GM12878 (cell line): ENCODE data around the gene XAB2. TPM values are rescaled to one million over a fixed set of nuclear protein-coding genes. Genes with fewer than 3 reads are reported as not detected.

Source experiments
- ATAC-seq: fragments of 200-7000 bp; cut with Tn5 transposase; 3 replicates; pipeline ENCODE4 v1.9.1; 2020; ENCODE audit warnings: mild to moderate bottlenecking, moderate library complexity
- Bru-seq: library from RNA; stranded (reverse); fragments of 400-500 nt; gene quantifications from one replicate; lab custom pipeline; 2021; lab: Mats Ljungman, UMichigan
- BruChase-seq, 2 experiments: library from RNA; stranded (reverse); fragments of 400-500 nt; gene quantifications; one replicate each; lab custom pipeline; 2021; lab: Mats Ljungman, UMichigan
- BruUV-seq: library from RNA; stranded (reverse); fragments of 400-500 nt; replicated peaks from 2 replicates; lab custom pipeline; 2021; lab: Mats Ljungman, UMichigan
- CTCF ChIA-PET: fragments of 300-600 bp; sonication (Branson Sonifier 250); formaldehyde crosslinking; extraction: SDS; loops from one replicate; lab custom pipeline; 2021; ENCODE audit warnings: inconsistent platforms; lab: Yijun Ruan, JAX
- POLR2A ChIA-PET: fragments of 350-600 bp; formaldehyde crosslinking; extraction: SDS; loops from one replicate; lab custom pipeline; 2021; ENCODE audit warnings: inconsistent platforms; lab: Charles Lee
- RAD21 ChIA-PET: fragments of 300-600 bp; sonication (Branson Sonifier 250); formaldehyde crosslinking; loops from one replicate; lab custom pipeline; 2023; ENCODE audit warnings: antibody characterized with exemption; ENCODE audit not compliant: unreplicated experiment; lab: Charles Lee
- SMC1A ChIA-PET: fragments of 300-600 bp; sonication (Branson Sonifier 250); formaldehyde crosslinking; loops from one replicate; lab custom pipeline; 2023; ENCODE audit not compliant: unreplicated experiment, uncharacterized antibody; lab: Charles Lee
- DNase-seq: peaks from one replicate; pipeline ENCODE4 v3.0.0-alpha.2; 2011; ENCODE audit warnings: low read depth, low spot score
- FAIRE-seq: peaks from 3 replicates; lab custom pipeline; 2011; peaks lifted over from hg19 to GRCh38; lab: Jason Lieb, UNC
- H2AFZ ChIP-seq: 2 replicates; pipeline ENCODE4 v1.6.0; 2011; ENCODE audit warnings: low read depth, low read length, control low read depth; ENCODE audit not compliant: control insufficient read depth
- H3K27ac ChIP-seq: 2 replicates; pipeline ENCODE4 v1.5.1; 2011; ENCODE audit warnings: control low read depth; ENCODE audit not compliant: control insufficient read depth, insufficient read depth
- H3K27me3 ChIP-seq, 2 experiments: replicated peaks in 1 of 2; 2 replicates each; pipeline versions ENCODE4 v1.6.0 to v1.6.1; 2011; ENCODE audit warnings: low read length in 1 of 2; ENCODE audit not compliant: control insufficient read depth in 2 of 2, insufficient read depth in 2 of 2
- H3K36me3 ChIP-seq, 2 experiments: 2 replicates each; pipeline ENCODE4 v1.5.1; 2011; ENCODE audit warnings: low read length in 1 of 2; ENCODE audit not compliant: control insufficient read depth in 2 of 2, insufficient read depth in 2 of 2
- H3K4me1 ChIP-seq: 2 replicates; pipeline ENCODE4 v1.6.1; 2011; ENCODE audit warnings: mild to moderate bottlenecking, low read length, moderate library complexity, mixed read lengths; ENCODE audit not compliant: control insufficient read depth, insufficient read depth
- H3K4me2 ChIP-seq: 2 replicates; pipeline ENCODE4 v1.6.0; 2011; ENCODE audit warnings: control low read depth; ENCODE audit not compliant: control insufficient read depth, insufficient read depth
- H3K4me3 ChIP-seq: fragments of 200-600 bp; sonication (generic); 2 replicates; pipeline ENCODE4 v1.5.1; 2016
- H3K79me2 ChIP-seq: 2 replicates; pipeline ENCODE4 v1.6.0; 2011; ENCODE audit warnings: low read length; ENCODE audit not compliant: control insufficient read depth, insufficient read depth
- H3K9ac ChIP-seq: 2 replicates; pipeline ENCODE4 v1.8.0; 2011; ENCODE audit warnings: low read length, control low read depth, mixed read lengths; ENCODE audit not compliant: control insufficient read depth, insufficient read depth
- H3K9me3 ChIP-seq: replicated peaks from 3 replicates; pipeline ENCODE4 v1.5.1; 2011; ENCODE audit warnings: mild to moderate bottlenecking, low read length; ENCODE audit not compliant: control insufficient read depth, insufficient read depth
- H4K20me1 ChIP-seq: 2 replicates; pipeline ENCODE4 v1.6.0; 2011; ENCODE audit not compliant: control insufficient read depth, insufficient read depth
- ATF7 ChIP-seq: fragments of 450-650 bp; IDR thresholded peaks from 2 replicates; pipeline ENCODE4 v1.6.1; 2016; ENCODE audit warnings: low read depth, mild to moderate bottlenecking
- CREB1 ChIP-seq: IDR thresholded peaks from 2 replicates; pipeline ENCODE4 v1.6.1; 2012; ENCODE audit warnings: low read depth, mild to moderate bottlenecking, inconsistent platforms
- E4F1 ChIP-seq: fragments of 450-650 bp; IDR thresholded peaks from 2 replicates; pipeline ENCODE4 v1.6.1; 2018; ENCODE audit warnings: borderline replicate concordance, mild to moderate bottlenecking; ENCODE audit not compliant: partially characterized antibody
- FOS ChIP-seq: IDR thresholded peaks from 3 replicates; pipeline ENCODE4 v1.6.1; 2011; ENCODE audit warnings: borderline replicate concordance; ENCODE audit not compliant: insufficient read length; ENCODE audit errors: extremely low read depth
- IKZF2 ChIP-seq, 2 experiments: fragments of 450-650 bp; IDR thresholded peaks; 2 replicates each; pipeline ENCODE4 v1.6.1; 2017; ENCODE audit warnings: mild to moderate bottlenecking in 2 of 2, moderate library complexity in 2 of 2
- MXI1 ChIP-seq: fragments of 150-350 bp; IDR thresholded peaks from 2 replicates; pipeline ENCODE4 v1.6.1; 2011; ENCODE audit warnings: low read depth, mild to moderate bottlenecking, inconsistent platforms, low read length, improper control_type of control experiment
- POLR2AphosphoS5 ChIP-seq: IDR thresholded peaks from 2 replicates; pipeline ENCODE4 v1.6.1; 2011; ENCODE audit warnings: mild to moderate bottlenecking, low read length, inconsistent platforms
- SKIL ChIP-seq: fragments of 450-650 bp; IDR thresholded peaks from 2 replicates; pipeline ENCODE4 v1.6.1; 2017; ENCODE audit warnings: mild to moderate bottlenecking, low read depth, inconsistent platforms; ENCODE audit not compliant: poor library complexity, severe bottlenecking
- WGBS: methylation state at CpG from one replicate; pipeline ENCODE4 v1.1.6; 2016; ENCODE audit warnings: low lambda C conversion rate; ENCODE audit not compliant: insufficient replicate concordance, insufficient coverage; ENCODE audit errors: missing lambda C conversion rate; 5-methylcytosine and 5-hydroxymethylcytosine counted together
- in situ Hi-C: fragments of 300-500 bp; cut with MboI; formaldehyde crosslinking; loops from 9 replicates; pipeline ENCODE4 v1.14.3; 2018; ENCODE audit warnings: mixed read lengths
- intact Hi-C: fragments of 100-400 bp; cut with micrococcal nuclease; formaldehyde crosslinking; loops from one replicate; pipeline ENCODE4 v1.14.2; 2022; ENCODE audit not compliant: unreplicated experiment
- long read RNA-seq, 2 experiments: library from polyadenylated mRNA; unstranded; transcript quantifications; one replicate each; pipeline ENCODE4 v2.0.0, GENCODE V29; 2019 to 2020
- polyA minus RNA-seq, 3 experiments: library from RNA; depleted of rRNA, polyadenylated mRNA; stranded (reverse); fragments of >200 nt; gene quantifications; 2 replicates each; pipeline ENCODE4 v1.2.3, GENCODE V29; 2011
- polyA plus RNA-seq, 11 experiments: library from polyadenylated mRNA; depleted of rRNA in 4 of 11; unstranded in 6 of 11; stranded (reverse) in 5 of 11; fragments of >200 nt; fragmentation: Nextera tagmentation in 4 of 11; fragmentation: Illumina TruSeq in 1 of 11; extraction: Ambion mirVana in 4 of 11; extraction: Trizol in 1 of 11; gene quantifications; 1 replicate in 1 of 11; 2 replicates in 10 of 11; pipeline versions ENCODE4 v1.2.1 to v1.2.3, GENCODE V29; 2011 to 2016; ENCODE audit warnings: inconsistent platforms in 2 of 11, missing spikeins in 2 of 11, low read depth in 1 of 11
- total RNA-seq, 4 experiments: library from RNA; depleted of rRNA in 3 of 4; stranded (reverse); fragments of >200 nt in 3 of 4; fragmentation: Illumina TruSeq in 1 of 4; extraction: Trizol in 1 of 4; gene quantifications; 2 replicates each; pipeline versions ENCODE4 v1.2.1 to v1.2.3, GENCODE V29; 2013 to 2021
- TF ChIP-seq, protein P1 (sequence below): fragments of 450-650 bp; formaldehyde crosslinking; IDR thresholded peaks from 2 replicates; pipeline ENCODE4 v1.4.0; 2022; ENCODE audit warnings: mild to moderate bottlenecking, moderate library complexity

Gene XAB2
- total RNA-seq (2013; cell fraction: nucleolus; rRNA removed) = 33.5 and 37.0 TPM in 2 replicates
- total RNA-seq (2014; rRNA removed) (29.6 and 41.5 TPM in 2 replicates), total RNA-seq (2014; rRNA removed; fragmentation: Illumina TruSeq; extraction: Trizol) (13.5 and 15.3 TPM in 2 replicates), total RNA-seq (2021) (42.9 and 45.1 TPM in 2 replicates), polyA plus RNA-seq (2011; rRNA removed) (9.3 and 28.5 TPM in 2 replicates), polyA plus RNA-seq (2014; fragmentation: Illumina TruSeq; extraction: Trizol) (2.3 and 11.3 TPM in 2 replicates), polyA plus RNA-seq (2014; fragmentation: Nextera tagmentation; extraction: Ambion mirVana) (under 1 TPM; 0.34 to 0.66 TPM), polyA plus RNA-seq (2014; rRNA removed) (38.1 and 43.5 TPM in 2 replicates), polyA plus RNA-seq (2016; fragmentation: Nextera tagmentation; extraction: Ambion mirVana) (10 to 100 TPM; 17.3 to 20.4 TPM), polyA minus RNA-seq (2011; rRNA and poly(A)+ RNA removed) (46.3 and 67.8 TPM in 2 replicates), Bru-seq, nascent RNA (percentile 72 among the genes with signal in this experiment), BruChase-seq, experiment 1, labeled RNA remaining after a 6-hour chase (percentile 90 among the genes with signal in this experiment), BruChase-seq, experiment 2, labeled RNA remaining after a 2-hour chase (percentile 84 among the genes with signal in this experiment)
- 14.8 TPM for polyA plus RNA-seq (2011; ENCODE audit: low read depth)
- 38.1 and 53.8 TPM in 2 replicates for polyA plus RNA-seq (2011; cell fraction: cytosol; rRNA removed)
- 131 and 151 TPM in 2 replicates for polyA plus RNA-seq (2011; cell fraction: nucleus; rRNA removed)
- polyA plus RNA-seq (2012) = 39.2 and 44.4 TPM in 2 replicates
- polyA minus RNA-seq (2011; cell fraction: cytosol; rRNA and poly(A)+ RNA removed) = 31.8 and 32.5 TPM in 2 replicates
- polyA minus RNA-seq (2011; cell fraction: nucleus; rRNA and poly(A)+ RNA removed) = 25.0 and 39.0 TPM in 2 replicates
- long read RNA-seq, experiment 1, partial matches to known transcripts = 0 of 1 reads
- long read RNA-seq, experiment 1, other reads (novel, unspliced or antisense) = 0 of 1 reads
- long read RNA-seq, experiment 2, partial matches to known transcripts = 0 of 1 reads
- long read RNA-seq, experiment 2, other reads (novel, unspliced or antisense) = 1 of 1 reads

- FAIRE-seq (peak; percentile 100), ATAC-seq (peak; percentile 100), DNase-seq (peak; percentile 99)
- POLR2A ChIA-PET = interaction anchor here (0.5 to 1.1 kb wide), 6 partner anchors 23 to 233 kb away, joined by 3 to 4 read pairs (median 3); partner anchors contain the start of gene PNPLA6
- H2AFZ ChIP-seq = peak within 1 kb of the TSS; percentile 42
- peaks cover 13% of the 10 kb centered on the region for H3K4me1 ChIP-seq
- peak within 1 kb of the TSS; percentile 80 for H3K27ac ChIP-seq
- peaks cover 41% of the 10 kb centered on the region for H3K79me2 ChIP-seq
- H3K9ac ChIP-seq = peak within 1 kb of the TSS; percentile 94
- no TSS peak for BruUV-seq
- H3K27me3 ChIP-seq = no peaks in the 10 kb centered on the region
- CTCF ChIA-PET = interaction anchor here (0.6 to 2.0 kb wide), 12 partner anchors 9 to 275 kb away, joined by 3 to 11 read pairs (median 3); partner anchors contain the start of gene TRAPPC5
- H3K4me3 ChIP-seq = peak within 1 kb of the TSS; percentile 96
- intact Hi-C loops = no loop called here
- in situ Hi-C loops = no loop called here
- no peaks in the 10 kb centered on the region for H4K20me1 ChIP-seq
- H3K4me2 ChIP-seq = peak within 1 kb of the TSS; percentile 99
- H3K36me3 ChIP-seq = peaks cover 0 to 7% of the 10 kb centered on the region in 2 experiments; a peak in 3 of 4 replicates
- SMC1A ChIA-PET = interaction anchor here (1.0 to 1.7 kb wide), 3 partner anchors 9 to 61 kb away, joined by 3 to 5 read pairs (median 4); no protein-coding TSS in a partner anchor
- H3K9me3 ChIP-seq = no peaks in the 10 kb centered on the region
- RAD21 ChIA-PET = interaction anchor here (0.6 to 1.9 kb wide), 7 partner anchors 24 to 530 kb away, joined by 3 to 11 read pairs (median 3); no protein-coding TSS in a partner anchor
- under 1% methylated on average over 40 of the region's 40 CpGs for WGBS
- no peak; a peak in 1 of 4 replicates for TF ChIP-seq IKZF2 (IDR thresholded peaks at IDR 0.05)
- peak; percentile 100 for TF ChIP-seq CREB1
- TF ChIP-seq POLR2AphosphoS5 = peak; percentile 82
- peak; percentile 82 for TF ChIP-seq SKIL
- peak; percentile 79 for TF ChIP-seq ATF7
- TF ChIP-seq MXI1 = peak; percentile 90
- TF ChIP-seq, protein P1, sequence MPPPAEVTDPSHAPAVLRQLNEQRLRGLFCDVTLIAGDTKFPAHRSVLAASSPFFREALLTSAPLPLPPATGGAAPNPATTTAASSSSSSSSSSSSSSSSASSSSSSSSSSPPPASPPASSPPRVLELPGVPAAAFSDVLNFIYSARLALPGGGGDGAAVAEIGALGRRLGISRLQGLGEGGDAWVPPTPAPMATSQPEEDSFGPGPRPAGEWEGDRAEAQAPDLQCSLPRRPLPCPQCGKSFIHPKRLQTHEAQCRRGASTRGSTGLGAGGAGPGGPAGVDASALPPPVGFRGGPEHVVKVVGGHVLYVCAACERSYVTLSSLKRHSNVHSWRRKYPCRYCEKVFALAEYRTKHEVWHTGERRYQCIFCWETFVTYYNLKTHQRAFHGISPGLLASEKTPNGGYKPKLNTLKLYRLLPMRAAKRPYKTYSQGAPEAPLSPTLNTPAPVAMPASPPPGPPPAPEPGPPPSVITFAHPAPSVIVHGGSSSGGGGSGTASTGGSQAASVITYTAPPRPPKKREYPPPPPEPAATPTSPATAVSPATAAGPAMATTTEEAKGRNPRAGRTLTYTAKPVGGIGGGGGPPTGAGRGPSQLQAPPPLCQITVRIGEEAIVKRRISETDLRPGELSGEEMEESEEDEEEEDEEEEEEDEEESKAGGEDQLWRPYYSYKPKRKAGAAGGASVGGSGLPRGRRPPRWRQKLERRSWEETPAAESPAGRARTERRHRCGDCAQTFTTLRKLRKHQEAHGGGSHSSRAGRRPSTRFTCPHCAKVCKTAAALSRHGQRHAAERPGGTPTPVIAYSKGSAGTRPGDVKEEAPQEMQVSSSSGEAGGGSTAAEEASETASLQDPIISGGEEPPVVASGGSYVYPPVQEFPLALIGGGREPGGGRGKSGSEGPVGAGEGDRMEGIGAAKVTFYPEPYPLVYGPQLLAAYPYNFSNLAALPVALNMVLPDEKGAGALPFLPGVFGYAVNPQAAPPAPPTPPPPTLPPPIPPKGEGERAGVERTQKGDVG (CRISPR knock-in tag) = no peak
- TF ChIP-seq E4F1 = peak; percentile 88
- TF ChIP-seq FOS = peak; percentile 81
These were observed at the start of gene XAB2, which contains the start of gene PET100 for GRCh38 chr19:7629347-7630054. Gene XAB2 (minus strand): TSS chr19:7629545. CDS start chr19:7629527, 18 bp downstream. Gene PET100 (plus strand): TSS chr19:7629793. CDS start chr19:7629834, 41 bp downstream.
